Neural progenitor cell (in vitro differentiated cells): ENCODE results near the gene RAB6B.
A peak's percentile ranks its signal among the peaks of the same experiment; 100 is the strongest.

ENCODE experiments used
- CTCF ChIP-seq: fragments of 200-600 bp; sonication (generic); IDR thresholded peaks from 2 replicates; pipeline ENCODE4 v1.5.1; 2017; ENCODE audit warnings: antibody characterized with exemption, mild to moderate bottlenecking
- EZH2 ChIP-seq: fragments of 200-600 bp; sonication (generic); IDR thresholded peaks from 2 replicates; pipeline ENCODE4 v1.6.1; 2017; ENCODE audit warnings: antibody characterized with exemption, mild to moderate bottlenecking, moderate library complexity

- no peak for TF ChIP-seq CTCF
- peak; percentile 50 for TF ChIP-seq EZH2
Measured at GRCh38 chr3:133895208-133896001, at the start of gene RAB6B.
